Left lung (tissue), 10 donors: ENCODE measurements around the gene MBD6. TPM values are rescaled to one million over a fixed set of nuclear protein-coding genes. Genes with fewer than 3 reads are reported as not detected.

Source experiments
- ATAC-seq: fragments of 200-7000 bp; cut with Tn5 transposase; one replicate; pipeline ENCODE4 v1.9.1; 2020; ENCODE audit warnings: moderate library complexity
- DNase-seq, 4 donors: peaks; one replicate each; pipeline ENCODE4 v3.0.0-alpha.2; 2013 to 2020
- H3K27ac ChIP-seq, 2 donors: fragments of 200-600 bp; sonication (generic) in 1 of 2; one replicate each; pipeline versions ENCODE4 v1.5.0 to v1.8.0; 2020 to 2021
- H3K27me3 ChIP-seq, 2 donors: fragments of 200-600 bp; sonication (generic) in 1 of 2; one replicate each; pipeline versions ENCODE4 v1.5.0 to v1.8.0; 2020 to 2021
- H3K36me3 ChIP-seq, 2 donors: fragments of 200-600 bp; sonication (generic) in 1 of 2; one replicate each; pipeline versions ENCODE4 v1.5.0 to v1.8.0; 2020 to 2021
- H3K4me1 ChIP-seq, 2 donors: fragments of 200-600 bp; one replicate each; pipeline ENCODE4 v1.8.0; 2021
- H3K4me3 ChIP-seq, 2 donors: fragments of 200-600 bp; sonication (generic) in 1 of 2; one replicate each; pipeline versions ENCODE4 v1.5.0 to v1.8.0; 2020 to 2021; ENCODE audit warnings: mild to moderate bottlenecking in 1 of 2
- H3K9me3 ChIP-seq, 2 donors: fragments of 200-600 bp; sonication (generic) in 1 of 2; one replicate each; pipeline versions ENCODE4 v1.5.0 to v1.8.0; 2020 to 2021
- CTCF ChIP-seq, 2 donors: fragments of 200-600 bp; sonication (generic) in 1 of 2; IDR thresholded peaks; one replicate each; pipeline versions ENCODE4 v1.5.0 to v1.8.0; 2021; ENCODE audit warnings: antibody characterized with exemption in 2 of 2
- intact Hi-C, 2 donors: fragments of 100-400 bp; cut with DNase I; formaldehyde crosslinking; loops; one replicate each; pipeline versions ENCODE4 v1.11.2 to v1.14.2; 2022
- polyA plus RNA-seq, 6 donors: library from polyadenylated mRNA; unstranded; fragments of 120-200 nt; gene quantifications; one replicate each; pipeline ENCODE4 v1.2.1, GENCODE V29; 2013; ENCODE audit not compliant: insufficient read length in 6 of 6
- total RNA-seq, 2 donors: library from RNA; stranded (reverse); fragmentation: NEBNext Ultra II Directional; extraction: Animal tissue kit (Norgen Biotek cat#: 25700); gene quantifications; one replicate each; pipeline ENCODE4 v1.2.1, GENCODE V29; 2021
- donor health status: DM: no; HTN: yes; CAD: no.
- donor health status: DM: no; HTN: no; CAD: no.

The MBD6 gene
- total and polyA plus RNA-seq, 8 donors = 61.3 to 111 (median 73.2) TPM

GRCh38 chr12:57525615-57526383, 3.2 kb downstream of the MBD6 start:
- no peaks in the 10 kb centered on the region for H3K9me3 ChIP-seq
- ATAC-seq (no peak), DNase-seq (no peak)
- intact Hi-C loops = no loop called here
- H3K27ac ChIP-seq = no peak overlapping the region
- peaks cover 27 to 44% of the 10 kb centered on the region in 2 donors for H3K4me1 ChIP-seq
- H3K36me3 ChIP-seq = peaks cover 0 to 68% of the 10 kb centered on the region in 2 donors
- H3K27me3 ChIP-seq = no peaks in the 10 kb centered on the region
- TF ChIP-seq CTCF (IDR thresholded peaks at IDR 0.05) = no peak
- no peak overlapping the region for H3K4me3 ChIP-seq

- peaks cover 20 to 36% of the 10 kb centered on the region in 2 donors for H3K4me1 ChIP-seq
- no peak overlapping the region for H3K27ac ChIP-seq
- intact Hi-C loops = no loop called here
- no peaks in the 10 kb centered on the region for H3K9me3 ChIP-seq
- peaks cover 0 to 76% of the 10 kb centered on the region in 2 donors for H3K36me3 ChIP-seq
- no peak for ATAC-seq
- no peak for TF ChIP-seq CTCF (IDR thresholded peaks at IDR 0.05)
- no peak overlapping the region for H3K4me3 ChIP-seq
- no peaks in the 10 kb centered on the region for H3K27me3 ChIP-seq
- DNase-seq = no peak
Observed at GRCh38 chr12:57526477-57527126, 4.0 kb downstream of the MBD6 start.

- DNase-seq = no peak
- Histone ChIP-seq H3K27ac (no peak overlapping the region), H3K36me3 (peaks cover 0 to 82% of the 10 kb centered on the region in 2 donors), H3K9me3 (no peaks in the 10 kb centered on the region), H3K27me3 (no peaks in the 10 kb centered on the region), H3K4me3 (no peak overlapping the region), H3K4me1 (peaks cover 16 to 30% of the 10 kb centered on the region in 2 donors)
- no peak for TF ChIP-seq CTCF (IDR thresholded peaks at IDR 0.05)
- ATAC-seq = no peak
- intact Hi-C loops = no loop called here
Observed at GRCh38 chr12:57527184-57527583, 4.6 kb downstream of the MBD6 start.

GRCh38 chr12:57528176-57528575, 5.6 kb downstream of the MBD6 start:
- Histone ChIP-seq H3K4me1 (peaks cover 16 to 30% of the 10 kb centered on the region in 2 donors), H3K27ac (no peak overlapping the region), H3K9me3 (no peaks in the 10 kb centered on the region), H3K36me3 (peaks cover 0 to 92% of the 10 kb centered on the region in 2 donors), H3K4me3 (no peak overlapping the region), H3K27me3 (no peaks in the 10 kb centered on the region)
- DNase-seq (no peak), ATAC-seq (no peak)
- intact Hi-C loops = no loop called here
- TF ChIP-seq CTCF (IDR thresholded peaks at IDR 0.05) = no peak

GRCh38 chr12:57528831-57529555, 6.4 kb downstream of the MBD6 start:
- Histone ChIP-seq H3K36me3 (peaks cover 0 to 100% of the 10 kb centered on the region in 2 donors), H3K9me3 (no peaks in the 10 kb centered on the region), H3K27ac (no peak overlapping the region), H3K4me1 (peaks cover 11 to 22% of the 10 kb centered on the region in 2 donors), H3K4me3 (no peak overlapping the region), H3K27me3 (no peaks in the 10 kb centered on the region)
- ATAC-seq = no peak
- no peak for DNase-seq
- TF ChIP-seq CTCF (IDR thresholded peaks at IDR 0.05) = no peak
- intact Hi-C loops = no loop called here
